OCI-LY7 (cell line): ENCODE results near the gene EPB41. TPM values are rescaled to one million over a fixed set of nuclear protein-coding genes. Genes with fewer than 3 reads are reported as not detected.

Source experiments
- BruUV-seq: library from RNA; stranded (reverse); fragments of 400-500 nt; replicated peaks from 2 replicates; lab custom pipeline; 2021; lab: Mats Ljungman, UMichigan
- CTCF ChIA-PET: fragments of 300-600 bp; sonication (Branson Sonifier 250); formaldehyde crosslinking; loops from one replicate; lab custom pipeline; 2022; ENCODE audit warnings: antibody characterized with exemption; ENCODE audit not compliant: unreplicated experiment; lab: Charles Lee
- POLR2A ChIA-PET: fragments of 300-600 bp; sonication (Branson Sonifier 250); formaldehyde crosslinking; loops from one replicate; lab custom pipeline; 2022; ENCODE audit warnings: antibody characterized with exemption; lab: Charles Lee
- DNase-seq: peaks from one replicate; pipeline ENCODE4 v3.0.0-alpha.2; 2015; ENCODE audit warnings: low spot score
- H2AFZ ChIP-seq: fragments of 200-600 bp; sonication (generic), shearing (Covaris generic); 2 replicates; pipeline ENCODE4 v1.6.1; 2014; ENCODE audit warnings: mild to moderate bottlenecking, antibody characterized with exemption, low read length, moderate library complexity
- H3K27ac ChIP-seq: fragments of 200-600 bp; sonication (generic); 2 replicates; pipeline ENCODE4 v1.5.1; 2014; ENCODE audit warnings: mixed run types, low read depth, mild to moderate bottlenecking, moderate library complexity, low read length, inconsistent platforms; ENCODE audit not compliant: poor library complexity, severe bottlenecking
- H3K36me3 ChIP-seq: fragments of 200-600 bp; sonication (generic); 2 replicates; pipeline ENCODE4 v1.6.1; 2014; ENCODE audit warnings: mild to moderate bottlenecking, antibody characterized with exemption, low read length, moderate library complexity, mixed read lengths; ENCODE audit not compliant: insufficient read depth
- H3K4me1 ChIP-seq: fragments of 200-600 bp; sonication (generic); 2 replicates; pipeline ENCODE4 v1.5.1; 2014; ENCODE audit warnings: mild to moderate bottlenecking, low read length; ENCODE audit not compliant: insufficient read depth, poor library complexity, severe bottlenecking
- H3K4me2 ChIP-seq: fragments of 200-600 bp; sonication (generic); 2 replicates; pipeline ENCODE4 v1.6.1; 2014; ENCODE audit warnings: mild to moderate bottlenecking, low read length
- H3K4me3 ChIP-seq: fragments of 200-600 bp; sonication (generic); 2 replicates; pipeline ENCODE4 v1.5.1; 2014; ENCODE audit warnings: mild to moderate bottlenecking, low read depth, low read length; ENCODE audit not compliant: poor library complexity, severe bottlenecking
- H3K79me2 ChIP-seq: fragments of 200-600 bp; sonication (generic); 2 replicates; pipeline ENCODE4 v1.6.1; 2016; ENCODE audit warnings: low read depth, mild to moderate bottlenecking, low read length, moderate library complexity, mixed read lengths; ENCODE audit not compliant: insufficient read depth
- H3K9me2 ChIP-seq: fragments of 200-600 bp; sonication (generic); 2 replicates; pipeline ENCODE4 v1.6.1; 2016; ENCODE audit warnings: mild to moderate bottlenecking, low read length, mixed read lengths; ENCODE audit not compliant: insufficient read depth
- H3K9me3 ChIP-seq: fragments of 200-600 bp; sonication (generic); 2 replicates; pipeline ENCODE4 v1.6.1; 2014; ENCODE audit warnings: mild to moderate bottlenecking, mixed run types, low read length, mixed read lengths
- H4K20me1 ChIP-seq: fragments of 200-600 bp; sonication (generic); 2 replicates; pipeline ENCODE4 v1.6.1; 2014; ENCODE audit warnings: mild to moderate bottlenecking, antibody characterized with exemption, low read length, moderate library complexity, mixed read lengths; ENCODE audit not compliant: insufficient read depth
- EZH2phosphoT487 ChIP-seq: fragments of 200-600 bp; sonication (generic); IDR thresholded peaks from 2 replicates; pipeline ENCODE4 v1.6.1; 2018; ENCODE audit warnings: low read depth, borderline replicate concordance, mild to moderate bottlenecking, mixed run types, antibody characterized with exemption, low read length, moderate library complexity, mixed read lengths
- intact Hi-C: fragments of 100-400 bp; cut with micrococcal nuclease; formaldehyde crosslinking; loops from one replicate; pipeline ENCODE4 v1.10.0; 2022; ENCODE audit not compliant: unreplicated experiment
- total RNA-seq, 2 experiments: library from RNA; depleted of rRNA in 1 of 2; stranded (reverse); fragments of >200 nt in 1 of 2; shearing (Covaris generic) in 1 of 2; gene quantifications; 2 replicates each; pipeline ENCODE4 v1.2.3, GENCODE V29; 2014 to 2022
- TF ChIP-seq, protein P1 (sequence below): fragments of 200-600 bp; sonication (generic); conservative IDR thresholded peaks from 2 replicates; pipeline ENCODE4 v1.5.1; 2014; ENCODE audit warnings: mild to moderate bottlenecking, antibody characterized with exemption, low read length, moderate library complexity, mixed read lengths

The EPB41 gene
- total RNA-seq, 2 experiments from 2014 or later = 102 to 103 TPM

DNA sequence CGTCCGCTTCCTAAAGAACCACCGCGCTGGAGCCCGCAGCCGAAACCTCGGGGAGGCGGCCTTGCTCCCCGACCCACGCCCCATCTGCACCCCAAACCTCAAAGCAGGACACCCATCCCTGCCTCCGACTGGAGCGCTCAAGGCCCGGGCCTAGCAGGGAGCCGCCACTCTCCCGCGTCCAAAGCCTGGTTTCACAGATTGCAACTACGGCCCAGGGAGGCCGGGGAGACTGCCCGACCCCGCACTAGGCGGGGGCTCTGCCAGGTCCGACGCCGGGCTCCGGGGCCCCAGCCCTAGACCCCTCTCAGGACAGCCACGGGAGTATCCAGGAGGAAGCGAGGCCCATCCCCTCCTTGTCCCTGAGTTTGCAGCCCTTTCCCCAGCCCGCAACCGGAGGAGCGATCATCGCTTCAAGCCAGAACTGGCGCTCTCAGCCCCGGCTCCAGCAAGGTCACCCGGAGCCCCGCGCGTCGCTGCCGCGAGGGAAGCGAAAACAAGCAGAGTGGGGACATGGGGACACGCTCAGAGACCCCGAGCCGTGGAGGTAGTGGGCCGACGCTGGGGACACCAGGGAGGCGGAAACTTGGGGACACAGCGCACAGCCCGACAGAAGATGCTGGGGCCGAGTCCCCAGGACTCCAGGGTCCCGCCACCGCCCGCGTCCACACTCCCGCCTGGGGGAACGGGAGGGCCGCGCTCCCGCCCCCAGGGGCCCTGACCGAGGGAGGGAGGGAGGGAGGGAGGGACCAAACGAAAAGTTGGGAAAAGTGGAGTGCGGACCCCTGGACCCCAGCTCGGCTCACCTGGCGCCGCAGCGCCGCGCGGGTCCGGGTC, 208.9 kb downstream of the EPB41 start:
- H3K36me3 ChIP-seq = no peaks in the 10 kb centered on the region; the same call in 1 of the 2 replicates
- no peaks in the 10 kb centered on the region for H4K20me1 ChIP-seq
- H3K79me2 ChIP-seq = no peaks in the 10 kb centered on the region
- TF ChIP-seq EZH2phosphoT487 = no peak
- TF ChIP-seq, protein P1, sequence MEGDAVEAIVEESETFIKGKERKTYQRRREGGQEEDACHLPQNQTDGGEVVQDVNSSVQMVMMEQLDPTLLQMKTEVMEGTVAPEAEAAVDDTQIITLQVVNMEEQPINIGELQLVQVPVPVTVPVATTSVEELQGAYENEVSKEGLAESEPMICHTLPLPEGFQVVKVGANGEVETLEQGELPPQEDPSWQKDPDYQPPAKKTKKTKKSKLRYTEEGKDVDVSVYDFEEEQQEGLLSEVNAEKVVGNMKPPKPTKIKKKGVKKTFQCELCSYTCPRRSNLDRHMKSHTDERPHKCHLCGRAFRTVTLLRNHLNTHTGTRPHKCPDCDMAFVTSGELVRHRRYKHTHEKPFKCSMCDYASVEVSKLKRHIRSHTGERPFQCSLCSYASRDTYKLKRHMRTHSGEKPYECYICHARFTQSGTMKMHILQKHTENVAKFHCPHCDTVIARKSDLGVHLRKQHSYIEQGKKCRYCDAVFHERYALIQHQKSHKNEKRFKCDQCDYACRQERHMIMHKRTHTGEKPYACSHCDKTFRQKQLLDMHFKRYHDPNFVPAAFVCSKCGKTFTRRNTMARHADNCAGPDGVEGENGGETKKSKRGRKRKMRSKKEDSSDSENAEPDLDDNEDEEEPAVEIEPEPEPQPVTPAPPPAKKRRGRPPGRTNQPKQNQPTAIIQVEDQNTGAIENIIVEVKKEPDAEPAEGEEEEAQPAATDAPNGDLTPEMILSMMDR = no peak
- H3K4me3 ChIP-seq = no peak overlapping the region
- no peaks in the 10 kb centered on the region for H3K4me1 ChIP-seq
- H2AFZ ChIP-seq = no peak overlapping the region
- CTCF ChIA-PET = no interaction called here
- H3K4me2 ChIP-seq = no peak overlapping the region
- BruUV-seq = no TSS peak
- intact Hi-C loops = no loop called here
- no peak for DNase-seq
- POLR2A ChIA-PET = no interaction called here
- no peaks in the 10 kb centered on the region for H3K9me3 ChIP-seq
- no peaks in the 10 kb centered on the region for H3K9me2 ChIP-seq
- H3K27ac ChIP-seq = no peak overlapping the region

DNA sequence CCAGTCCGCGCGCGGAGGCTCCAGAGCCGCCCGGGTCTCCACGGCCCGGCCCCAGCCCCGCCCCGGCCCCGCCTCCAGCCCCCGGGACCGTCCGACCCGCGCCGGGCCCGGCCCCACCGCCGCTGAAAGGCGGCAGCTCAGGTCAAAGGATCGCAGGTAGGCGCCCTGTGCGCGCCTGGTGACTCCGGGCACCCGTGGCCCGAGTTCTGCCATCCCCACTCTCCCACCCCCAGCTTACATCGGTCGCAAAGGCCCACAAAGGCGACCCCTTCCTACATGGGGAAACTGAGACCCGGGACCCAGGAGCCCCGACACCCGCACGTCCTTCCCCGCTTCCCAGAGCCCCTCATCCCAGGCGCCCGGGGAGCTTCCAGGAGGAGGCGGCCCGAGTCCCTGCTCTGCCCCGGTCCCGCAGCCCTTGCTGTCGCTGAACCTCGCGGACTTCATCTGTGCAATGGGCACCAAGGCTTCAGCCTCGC, 209.6 kb downstream of the EPB41 start, which contains the start of gene TMEM200B:
TMEM200B (minus strand) TSS at position 17 of the 479 bp plus-strand sequence. CDS start 2,075 bp downstream, outside the sequence.
- Histone ChIP-seq H3K36me3 (no peaks in the 10 kb centered on the region), H3K79me2 (no peaks in the 10 kb centered on the region), H2AFZ (no peak within 1 kb of the TSS), H4K20me1 (no peaks in the 10 kb centered on the region), H3K4me1 (no peaks in the 10 kb centered on the region), H3K9me3 (no peaks in the 10 kb centered on the region), H3K4me2 (peak within 1 kb of the TSS; percentile 66), H3K9me2 (no peaks in the 10 kb centered on the region), H3K27ac (no peak within 1 kb of the TSS), H3K4me3 (peak within 1 kb of the TSS; percentile 61)
- POLR2A ChIA-PET = interaction anchor here (0.7 kb wide), 1 partner anchor 75 kb away, joined by 3 read pairs; no protein-coding TSS in a partner anchor
- DNase-seq = no peak
- no TSS peak for BruUV-seq
- intact Hi-C loops = no loop called here
- CTCF ChIA-PET = no interaction called here
- no peak for TF ChIP-seq EZH2phosphoT487
- TF ChIP-seq, protein P1 = no peak
